Fibroblast of upper back skin (primary cell): Measurements from ENCODE around the gene BSDC1.

ENCODE experiments used
- DNase-seq: peaks from one replicate; pipeline ENCODE4 v3.0.0-alpha.2; 2013

BSDC1 gene

DNA sequence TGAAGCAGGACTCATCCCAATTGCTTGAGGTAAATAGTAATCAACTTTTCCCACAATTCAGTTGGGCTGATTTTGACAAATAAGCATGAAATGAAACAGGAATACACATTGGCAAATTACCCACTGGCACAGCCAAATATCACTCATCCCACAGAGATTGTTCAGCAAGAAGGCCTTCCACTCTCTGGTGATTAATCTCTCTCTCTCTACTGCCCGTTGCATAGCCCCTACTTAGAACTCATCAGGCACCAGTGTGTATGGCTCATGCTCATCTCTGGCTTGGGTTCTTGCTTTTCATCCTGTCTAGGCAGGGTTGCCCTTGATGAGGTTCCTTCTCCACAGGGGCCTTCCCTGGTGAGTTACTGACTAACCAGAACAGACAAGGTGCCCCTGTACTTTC lies 1.1 kb downstream of the BSDC1 start:
- DNase-seq = no peak

GRCh38 chr1:32392325-32392724 lies 1.9 kb downstream of the BSDC1 start:
- no peak for DNase-seq

DNA sequence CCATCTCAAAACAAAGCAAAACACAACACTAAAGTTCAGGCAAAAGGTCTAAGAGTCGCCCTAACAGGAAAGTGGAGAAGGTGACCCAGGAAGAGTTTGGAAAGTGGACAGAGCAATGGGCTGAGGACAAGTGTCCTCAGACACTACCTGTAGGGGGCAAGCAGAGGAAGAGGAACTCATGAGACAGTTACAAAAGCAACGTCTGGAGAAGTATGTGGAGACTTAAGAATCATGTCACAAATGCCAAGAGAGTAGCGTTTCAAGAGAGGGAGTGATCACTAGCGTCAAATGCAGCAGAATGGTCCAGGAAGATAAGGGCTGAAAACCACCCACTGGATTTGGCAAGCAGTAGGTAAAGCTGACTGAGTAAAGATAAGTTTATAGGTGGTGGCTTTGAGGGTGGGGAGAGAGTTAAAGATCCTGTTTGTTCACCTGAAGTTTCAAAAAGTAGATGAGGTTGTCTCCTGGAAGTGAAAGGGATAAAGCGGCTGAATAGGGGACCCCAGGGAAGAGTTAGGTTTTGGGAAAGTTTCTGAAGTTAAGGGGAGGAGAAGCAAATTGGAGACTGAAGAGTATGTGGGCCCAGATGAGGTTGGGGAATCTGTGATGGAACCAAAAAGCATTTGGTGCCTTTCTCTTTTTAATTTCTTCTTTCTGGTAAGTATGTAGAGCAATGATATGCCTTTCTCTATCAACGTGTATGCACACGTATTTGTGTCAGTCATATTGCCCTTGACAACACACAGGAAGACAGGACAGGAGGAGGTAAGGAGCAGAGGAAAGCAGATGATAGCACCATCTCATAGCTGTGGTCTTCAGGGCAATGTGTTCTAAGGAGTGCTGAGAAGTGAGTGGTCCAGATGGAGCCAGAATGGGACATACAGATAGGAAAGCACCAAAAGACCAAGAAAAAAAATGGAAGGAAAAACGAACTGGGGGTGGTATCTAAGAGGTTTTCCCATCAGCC lies 3.1 kb downstream of the BSDC1 start:
- no peak for DNase-seq

- DNase-seq = no peak
Observed at GRCh38 chr1:32388641-32389040, 5.6 kb downstream of the BSDC1 start.

DNA sequence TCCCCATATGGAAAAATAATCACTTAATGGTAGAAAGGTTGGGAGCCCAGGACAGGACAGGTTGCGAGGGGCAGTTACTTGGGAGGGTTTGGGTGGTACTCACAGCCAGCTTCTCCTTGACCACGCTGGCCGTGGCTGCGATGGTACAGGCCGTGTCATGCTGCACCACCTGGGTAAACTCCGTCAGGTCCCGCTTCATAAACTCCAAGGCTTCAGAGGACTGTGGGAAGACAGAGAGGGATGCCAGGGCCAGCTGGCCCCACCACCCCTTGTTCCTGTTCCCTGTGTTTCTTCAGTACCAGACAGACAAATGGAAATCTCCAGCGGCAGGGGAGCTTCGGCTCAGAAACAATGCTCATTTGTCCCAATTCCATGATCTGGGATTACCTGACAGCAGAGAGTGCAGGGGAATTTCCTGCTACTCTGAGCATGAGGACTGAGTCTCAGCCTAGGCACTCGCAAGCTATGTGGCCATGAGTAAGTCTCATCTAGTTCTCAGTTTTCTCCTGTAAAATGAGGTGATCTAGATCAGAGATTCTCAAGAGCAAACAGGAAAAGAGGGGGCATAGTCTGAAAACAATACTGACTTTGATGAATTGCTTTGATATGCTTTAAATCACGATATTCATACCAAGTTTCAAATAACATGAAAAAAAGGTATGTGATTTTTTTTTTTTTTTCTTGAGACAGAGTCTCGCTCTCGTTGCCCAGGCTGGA lies 7.4 kb downstream of the BSDC1 start:
- DNase-seq = no peak

DNA sequence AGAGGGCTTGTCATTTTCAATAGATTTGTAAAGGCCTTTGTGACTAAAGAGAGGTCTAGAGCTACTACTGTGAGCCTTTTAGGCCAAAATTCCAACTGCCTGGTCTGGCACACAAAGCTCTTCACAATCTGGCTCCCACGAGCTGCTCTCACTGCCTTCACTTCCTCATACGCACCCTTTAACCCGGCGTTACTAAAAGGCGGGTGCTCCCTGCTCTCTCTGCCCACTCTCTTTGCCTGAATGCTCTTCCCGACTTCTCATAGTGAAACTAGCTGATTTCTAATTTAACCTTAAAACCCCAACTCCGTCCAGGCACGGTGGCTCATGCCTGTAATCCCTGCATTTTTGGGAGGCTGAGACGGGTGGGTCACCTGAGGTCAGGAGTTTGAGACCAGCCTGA lies 14.2 kb downstream of the BSDC1 start:
- DNase-seq = no peak

- no peak for DNase-seq
Observed at GRCh38 chr1:32377541-32378220, 16.6 kb downstream of the BSDC1 start.

DNA sequence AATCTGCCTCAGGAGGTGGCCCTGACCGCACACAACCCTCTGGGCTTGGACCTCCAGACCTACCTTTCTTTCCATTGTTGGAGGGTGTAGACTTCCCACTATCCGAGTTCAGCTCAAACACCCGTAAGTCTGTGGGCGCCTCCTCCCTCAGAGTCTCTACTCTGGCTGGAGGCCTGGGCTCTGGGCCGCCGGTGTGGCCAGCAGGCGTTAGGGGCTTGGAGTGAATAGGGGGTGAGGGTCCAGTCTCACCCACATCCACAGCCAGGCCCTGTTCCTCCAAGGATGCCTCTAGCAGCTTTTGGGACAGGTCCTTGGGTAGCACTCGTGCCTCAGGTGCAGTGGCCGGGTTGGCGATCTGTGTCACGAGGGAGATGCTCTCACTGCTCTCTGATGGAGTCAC lies 18.0 kb downstream of the BSDC1 start:
- no peak for DNase-seq

DNA sequence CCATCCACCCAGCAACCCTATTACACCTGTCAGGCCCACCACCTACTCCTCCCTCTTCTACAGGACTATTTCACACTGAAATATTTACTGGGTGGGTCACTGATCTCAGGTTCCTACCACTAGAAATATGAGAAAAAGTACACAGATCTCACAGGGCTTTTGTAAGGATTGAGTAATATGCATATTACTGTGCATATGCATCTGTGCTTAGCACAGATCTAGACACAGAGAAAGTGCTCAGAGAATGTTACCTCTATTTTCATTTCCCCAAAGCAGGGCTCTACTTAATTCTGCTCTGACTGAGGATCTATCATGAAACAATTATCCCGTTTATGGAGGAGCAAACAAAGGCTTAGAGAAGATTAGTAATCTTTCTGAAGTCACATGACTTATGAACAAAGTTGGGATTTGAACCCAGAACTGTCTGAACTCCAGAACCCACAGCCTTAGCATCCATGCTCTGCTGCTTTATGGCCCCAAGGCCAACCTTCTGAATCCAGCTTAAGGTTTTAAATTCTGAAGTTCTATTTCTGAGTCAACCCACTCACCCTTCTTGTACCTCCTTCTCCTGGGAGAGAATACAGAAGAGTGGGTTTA lies 20.1 kb downstream of the BSDC1 start:
- no peak for DNase-seq

GRCh38 chr1:32372149-32372756 lies 22.0 kb downstream of the BSDC1 start:
- no peak for DNase-seq

- no peak for DNase-seq
Observed at GRCh38 chr1:32367912-32368635, 26.2 kb downstream of the BSDC1 start.

GRCh38 chr1:32365445-32365844 lies 28.8 kb downstream of the BSDC1 start:
- no peak for DNase-seq

- DNase-seq = no peak
Observed at GRCh38 chr1:32364836-32365235, 29.4 kb downstream of the BSDC1 start.

DNA sequence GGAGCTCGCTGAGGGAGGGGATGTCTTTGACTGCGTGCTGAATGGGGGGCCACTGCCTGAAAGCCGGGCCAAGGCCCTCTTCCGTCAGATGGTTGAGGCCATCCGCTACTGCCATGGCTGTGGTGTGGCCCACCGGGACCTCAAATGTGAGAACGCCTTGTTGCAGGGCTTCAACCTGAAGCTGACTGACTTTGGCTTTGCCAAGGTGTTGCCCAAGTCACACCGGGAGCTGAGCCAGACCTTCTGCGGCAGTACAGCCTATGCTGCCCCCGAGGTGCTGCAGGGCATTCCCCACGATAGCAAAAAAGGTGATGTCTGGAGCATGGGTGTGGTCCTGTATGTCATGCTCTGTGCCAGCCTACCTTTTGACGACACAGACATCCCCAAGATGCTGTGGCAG lies 30.5 kb downstream of the BSDC1 start:
- no peak for DNase-seq

DNA sequence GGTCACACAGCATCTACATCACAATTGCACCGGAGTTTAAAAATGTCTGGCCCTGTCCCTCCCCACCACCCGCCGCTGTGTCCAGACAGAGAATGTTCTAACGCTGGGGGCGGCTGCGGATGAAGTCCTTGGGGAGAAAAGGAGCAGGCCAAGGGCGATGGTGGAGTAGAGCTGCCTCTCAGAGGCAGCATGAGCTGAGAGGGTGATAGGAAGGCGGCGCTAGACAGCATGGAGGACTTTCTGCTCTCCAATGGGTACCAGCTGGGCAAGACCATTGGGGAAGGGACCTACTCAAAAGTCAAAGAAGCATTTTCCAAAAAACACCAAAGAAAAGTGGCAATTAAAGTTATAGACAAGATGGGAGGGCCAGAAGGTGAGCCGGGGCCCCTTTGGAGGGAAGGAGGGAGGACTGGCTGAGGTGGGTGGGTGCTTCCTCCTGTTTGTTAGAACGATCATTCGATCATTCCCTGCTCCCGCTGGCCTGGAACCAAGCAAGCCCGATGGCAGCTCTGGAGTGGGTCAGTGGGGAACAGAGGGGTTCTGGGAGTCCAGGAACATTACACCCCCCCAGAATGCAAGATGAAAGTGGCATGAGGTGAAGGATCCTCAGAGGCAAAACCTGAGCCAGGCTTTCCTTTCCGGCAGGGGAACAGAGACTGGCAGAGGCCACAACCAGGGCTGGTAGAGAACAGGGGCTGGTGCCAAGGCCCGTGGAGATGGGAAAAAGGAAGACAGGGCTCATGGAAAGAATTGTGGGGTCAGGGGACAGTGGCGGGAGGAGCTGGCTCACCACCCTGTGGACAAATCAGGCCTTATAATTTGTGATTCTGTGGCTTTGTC lies 31.5 kb downstream of the BSDC1 start, which contains the start of the genes FAM229A and TSSK3:
FAM229A (minus strand) TSS at position 12 of the 840 bp plus-strand sequence. CDS start 394 bp downstream, outside the sequence.
TSSK3 (plus strand) TSS at position 66 of the 840 bp plus-strand sequence; CDS start at position 229, 163 bp downstream.
- no peak for DNase-seq

DNA sequence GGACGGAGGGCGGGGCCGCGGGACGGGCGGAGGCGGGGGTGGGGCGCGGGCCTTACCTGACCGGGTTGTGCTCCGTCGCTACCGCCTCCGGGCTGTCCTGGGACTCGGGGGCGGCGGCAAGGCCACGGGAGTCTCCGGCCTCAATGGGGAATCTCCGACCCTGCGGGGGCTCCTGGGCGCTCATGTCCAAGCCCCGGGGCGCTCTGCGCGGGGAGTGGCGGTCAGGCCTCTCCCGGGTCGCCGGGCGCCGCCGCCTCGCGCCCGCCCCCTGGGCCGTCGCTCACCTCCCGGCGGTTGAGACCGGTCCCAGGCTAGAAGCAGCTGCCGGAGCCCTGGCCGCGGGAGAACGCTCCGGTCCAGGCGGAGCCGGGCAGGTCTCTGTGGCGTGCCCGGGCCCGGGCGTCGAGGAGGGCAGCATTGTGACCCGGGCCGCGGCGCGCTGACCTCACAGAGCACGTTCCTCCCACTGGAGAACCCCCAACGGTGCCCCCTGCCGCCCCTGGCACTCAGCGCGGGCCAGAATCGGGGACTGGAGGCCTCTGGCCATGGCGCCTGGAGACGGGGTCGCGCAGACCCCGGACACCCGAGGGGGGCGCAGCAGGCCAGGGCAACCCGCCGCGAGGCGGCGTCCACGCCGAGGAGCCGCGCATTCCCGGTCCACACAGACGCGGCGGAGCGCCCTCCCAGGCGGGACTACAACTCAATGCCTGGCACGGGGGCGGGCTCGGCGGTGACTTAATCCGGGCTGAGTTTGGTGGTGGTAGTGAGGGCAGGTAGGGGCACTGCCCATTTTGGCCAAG lies 32.4 kb downstream of the BSDC1 start:
- DNase-seq = peak; percentile 26

DNA sequence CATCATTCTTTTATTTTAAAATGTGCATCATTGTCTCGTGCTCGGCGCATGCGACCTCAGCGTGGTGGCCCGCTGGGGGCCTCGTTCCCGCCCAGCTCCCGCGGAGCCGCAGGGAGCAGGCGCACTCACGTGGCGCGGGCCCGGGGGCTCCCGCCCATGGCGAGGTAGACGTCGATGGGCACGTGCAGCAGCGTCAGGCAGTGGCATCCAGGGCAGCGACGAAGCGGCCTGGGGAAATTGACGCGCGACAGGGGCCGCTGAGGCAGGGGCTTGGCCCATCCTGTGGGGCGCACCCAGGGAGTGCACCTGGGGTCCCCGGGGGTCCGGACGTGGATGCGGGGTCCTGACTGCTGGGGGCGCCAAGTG lies 33.0 kb downstream of the BSDC1 start:
- DNase-seq = no peak

DNA sequence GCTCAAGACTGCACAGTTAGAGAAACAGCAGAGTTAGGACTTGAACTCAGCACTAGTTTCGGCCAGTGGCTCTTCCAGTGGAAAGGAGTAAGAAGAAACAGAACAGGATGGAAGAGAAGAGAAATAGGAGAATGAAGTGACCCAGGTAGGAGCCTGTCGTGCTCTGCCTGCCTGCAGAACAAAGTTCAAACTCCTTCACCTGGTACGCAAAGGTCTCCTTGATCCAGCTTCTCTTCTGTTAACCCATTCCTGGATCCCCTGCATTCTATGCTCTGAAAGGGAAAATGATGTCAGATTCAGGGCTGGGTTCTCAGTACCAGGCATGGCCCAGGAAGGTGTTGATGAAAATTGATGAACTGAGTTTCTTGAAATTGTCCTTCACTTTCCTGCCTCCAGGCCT lies 35.8 kb downstream of the BSDC1 start:
- DNase-seq = no peak

GRCh38 chr1:32357614-32358013 lies 36.6 kb downstream of the BSDC1 start:
- no peak for DNase-seq

DNA sequence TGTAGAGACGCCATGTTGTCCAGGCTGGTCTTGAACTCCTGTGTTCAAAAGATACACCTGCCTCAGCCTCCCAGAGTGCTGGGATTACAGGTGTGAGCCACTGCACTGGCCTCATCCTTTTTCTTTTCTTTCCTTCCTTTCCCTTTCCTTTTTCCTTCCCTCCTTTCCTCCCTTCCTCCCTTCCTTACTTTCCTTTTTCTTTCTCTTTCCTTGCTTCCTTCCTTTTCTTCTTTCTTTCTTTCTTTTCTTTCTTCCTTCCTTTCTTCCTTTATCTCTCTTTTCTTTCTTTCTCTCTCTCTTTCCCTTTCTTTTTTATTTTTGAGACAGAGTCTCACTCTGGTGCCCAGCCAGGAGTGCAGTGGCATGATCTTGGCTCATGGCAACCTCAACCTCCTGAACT lies 37.8 kb downstream of the BSDC1 start:
- DNase-seq = no peak
